Osteocyte (in vitro differentiated cells): ENCODE results near the gene NDUFA7. TPM values are rescaled to one million over a fixed set of nuclear protein-coding genes. Genes with fewer than 3 reads are reported as not detected.

ENCODE experiments used
- DNase-seq: peaks from one replicate; pipeline ENCODE4 v3.0.0; 2021; ENCODE audit warnings: mixed read lengths; ENCODE audit not compliant: unreplicated experiment; ENCODE audit errors: extremely low spot score
- H3K27ac Mint-ChIP-seq: one replicate; pipeline ENCODE4 v1.8.0; 2021; ENCODE audit warnings: mild to moderate bottlenecking, mixed read lengths; ENCODE audit not compliant: unreplicated experiment
- H3K27me3 Mint-ChIP-seq: one replicate; pipeline ENCODE4 v1.8.0; 2021; ENCODE audit warnings: mixed read lengths; ENCODE audit not compliant: unreplicated experiment
- H3K36me3 Mint-ChIP-seq: one replicate; pipeline ENCODE4 v1.8.0; 2021; ENCODE audit warnings: mixed read lengths; ENCODE audit not compliant: unreplicated experiment
- H3K4me1 Mint-ChIP-seq: one replicate; pipeline ENCODE4 v1.8.0; 2021; ENCODE audit warnings: mixed read lengths; ENCODE audit not compliant: unreplicated experiment
- H3K4me3 Mint-ChIP-seq: one replicate; pipeline ENCODE4 v1.8.0; 2021; ENCODE audit warnings: mild to moderate bottlenecking, moderate library complexity, mixed read lengths; ENCODE audit not compliant: unreplicated experiment
- H3K9me3 Mint-ChIP-seq: one replicate; pipeline ENCODE4 v1.8.0; 2021; ENCODE audit warnings: mixed read lengths; ENCODE audit not compliant: unreplicated experiment
- long read RNA-seq: library from polyadenylated mRNA; unstranded; transcript quantifications from one replicate; pipeline ENCODE4 v2.0.0, GENCODE V29; 2021
- total RNA-seq: library from RNA; stranded (reverse); gene quantifications from 2 replicates; pipeline ENCODE4 v1.2.1, GENCODE V29; 2021
- TF ChIP-seq, protein P1 (sequence below): fragments of 200-600 bp; sonication (generic); IDR thresholded peaks from 2 replicates; pipeline ENCODE4 v1.5.0; 2021; ENCODE audit warnings: antibody characterized with exemption, mild to moderate bottlenecking, moderate library complexity

NDUFA7 gene
- total RNA-seq = 29.8 and 35.4 TPM in 2 replicates
- long read RNA-seq, transcript NDUFA7-201 (4 exons, 601 nt) = major isoform, 17 of 20 reads
- long read RNA-seq, partial matches to known transcripts = 0 of 20 reads
- long read RNA-seq, other reads (novel, unspliced or antisense) = 1 of 20 reads

DNA sequence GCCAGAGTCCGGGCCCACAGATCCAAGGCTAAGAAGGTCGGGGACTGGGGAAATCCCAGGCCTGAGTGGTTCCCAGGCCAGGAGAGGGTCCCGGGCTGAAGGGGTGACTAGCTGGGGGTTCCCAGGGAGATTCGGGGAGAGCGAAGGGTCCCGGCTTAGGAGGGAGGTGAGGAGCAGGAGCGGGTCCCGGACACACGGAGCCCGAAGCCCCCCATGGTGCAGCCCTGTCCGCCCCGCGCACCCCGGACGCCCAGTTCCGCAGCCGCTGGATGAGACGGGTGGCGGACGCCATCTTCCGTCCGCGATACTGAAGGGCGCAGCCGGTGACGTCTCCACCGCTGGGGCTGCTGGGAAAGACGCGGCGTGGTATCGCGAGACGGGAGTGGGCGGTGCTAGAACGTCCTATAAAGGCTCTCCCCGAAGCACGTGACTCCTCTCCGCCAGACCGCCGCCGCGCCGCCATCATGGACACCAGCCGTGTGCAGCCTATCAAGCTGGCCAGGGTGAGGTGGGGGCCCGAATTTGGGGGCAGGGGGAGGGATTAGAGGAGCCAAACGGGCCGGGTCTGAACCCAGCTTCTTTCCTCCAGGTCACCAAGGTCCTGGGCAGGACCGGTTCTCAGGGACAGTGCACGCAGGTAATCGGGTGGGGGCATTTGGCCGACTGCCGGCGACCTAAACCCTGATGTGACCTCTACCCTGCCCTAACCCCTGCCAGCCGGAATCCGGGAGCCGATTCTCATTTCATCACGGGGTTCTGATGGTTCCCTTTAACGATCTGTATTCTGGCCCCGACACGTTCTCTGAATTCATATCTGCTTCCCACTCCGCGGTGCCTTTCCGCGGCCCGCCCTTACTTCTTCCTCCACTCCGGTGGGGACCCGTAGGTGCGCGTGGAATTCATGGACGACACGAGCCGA lies at the start of gene NDUFA7, which contains the start of gene RPS28:
NDUFA7 (minus strand) TSS at position 309 of the 919 bp plus-strand sequence; CDS start at position 292, 17 bp downstream.
RPS28 (plus strand) TSS at position 430 of the 919 bp plus-strand sequence; CDS start at position 465, 35 bp downstream.
- peak within 1 kb of the TSS; percentile 98 for H3K27ac Mint-ChIP-seq
- H3K36me3 Mint-ChIP-seq = peaks cover 8% of the 10 kb centered on the region
- no peaks in the 10 kb centered on the region for H3K27me3 Mint-ChIP-seq
- H3K4me1 Mint-ChIP-seq = peaks cover 34% of the 10 kb centered on the region
- H3K4me3 Mint-ChIP-seq = peak within 1 kb of the TSS; percentile 99
- peak; percentile 99 for DNase-seq
- H3K9me3 Mint-ChIP-seq = no peaks in the 10 kb centered on the region
- TF ChIP-seq, protein P1, sequence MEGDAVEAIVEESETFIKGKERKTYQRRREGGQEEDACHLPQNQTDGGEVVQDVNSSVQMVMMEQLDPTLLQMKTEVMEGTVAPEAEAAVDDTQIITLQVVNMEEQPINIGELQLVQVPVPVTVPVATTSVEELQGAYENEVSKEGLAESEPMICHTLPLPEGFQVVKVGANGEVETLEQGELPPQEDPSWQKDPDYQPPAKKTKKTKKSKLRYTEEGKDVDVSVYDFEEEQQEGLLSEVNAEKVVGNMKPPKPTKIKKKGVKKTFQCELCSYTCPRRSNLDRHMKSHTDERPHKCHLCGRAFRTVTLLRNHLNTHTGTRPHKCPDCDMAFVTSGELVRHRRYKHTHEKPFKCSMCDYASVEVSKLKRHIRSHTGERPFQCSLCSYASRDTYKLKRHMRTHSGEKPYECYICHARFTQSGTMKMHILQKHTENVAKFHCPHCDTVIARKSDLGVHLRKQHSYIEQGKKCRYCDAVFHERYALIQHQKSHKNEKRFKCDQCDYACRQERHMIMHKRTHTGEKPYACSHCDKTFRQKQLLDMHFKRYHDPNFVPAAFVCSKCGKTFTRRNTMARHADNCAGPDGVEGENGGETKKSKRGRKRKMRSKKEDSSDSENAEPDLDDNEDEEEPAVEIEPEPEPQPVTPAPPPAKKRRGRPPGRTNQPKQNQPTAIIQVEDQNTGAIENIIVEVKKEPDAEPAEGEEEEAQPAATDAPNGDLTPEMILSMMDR = peak; percentile 22

DNA sequence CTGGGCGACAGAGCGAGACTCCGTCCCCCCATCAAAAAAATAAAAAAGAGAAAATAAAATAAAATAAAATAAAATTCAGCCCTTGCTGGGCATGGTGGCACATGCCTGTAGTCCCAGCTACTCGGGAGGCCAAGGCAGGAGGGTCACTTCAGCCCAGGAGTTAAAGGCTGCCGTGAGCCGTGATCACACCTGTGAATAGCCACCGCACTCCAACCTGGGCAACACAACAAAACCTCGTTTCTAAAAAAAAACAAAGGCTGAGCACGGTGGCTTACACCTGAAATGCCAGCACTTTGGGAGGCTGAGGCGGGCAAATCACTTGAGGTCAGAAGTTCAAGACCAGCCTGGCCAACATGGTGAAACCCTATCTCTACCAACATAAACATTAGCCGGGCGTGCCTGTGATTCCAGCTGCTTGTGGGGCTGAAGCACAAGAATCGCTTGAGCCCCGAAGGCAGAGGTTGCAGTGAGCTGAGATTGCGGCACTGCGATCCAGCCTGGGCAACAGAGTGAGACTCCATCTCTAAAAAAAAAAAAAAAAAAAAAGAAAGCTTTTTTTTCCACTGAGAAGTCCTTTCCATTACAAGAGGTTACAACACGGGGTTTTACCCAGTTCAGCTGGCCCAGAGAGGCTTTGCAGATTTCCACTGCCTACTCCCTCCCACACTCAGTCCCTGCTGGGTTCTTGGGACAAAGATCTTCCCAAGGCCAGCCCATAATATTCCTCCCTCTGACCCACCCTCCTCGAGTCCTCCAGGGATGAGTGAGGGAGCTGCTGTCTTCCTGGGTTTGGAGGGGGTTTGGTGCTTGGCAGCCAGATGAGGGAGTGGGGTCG lies 49.2 kb upstream of the NDUFA7 start:
- H3K27me3 Mint-ChIP-seq = no peaks in the 10 kb centered on the region
- no peak for DNase-seq
- H3K4me3 Mint-ChIP-seq = no peak overlapping the region
- peaks cover 10% of the 10 kb centered on the region for H3K36me3 Mint-ChIP-seq
- H3K9me3 Mint-ChIP-seq = no peaks in the 10 kb centered on the region
- peaks cover 26% of the 10 kb centered on the region for H3K4me1 Mint-ChIP-seq
- no peak overlapping the region for H3K27ac Mint-ChIP-seq
- TF ChIP-seq, protein P1 = no peak

DNA sequence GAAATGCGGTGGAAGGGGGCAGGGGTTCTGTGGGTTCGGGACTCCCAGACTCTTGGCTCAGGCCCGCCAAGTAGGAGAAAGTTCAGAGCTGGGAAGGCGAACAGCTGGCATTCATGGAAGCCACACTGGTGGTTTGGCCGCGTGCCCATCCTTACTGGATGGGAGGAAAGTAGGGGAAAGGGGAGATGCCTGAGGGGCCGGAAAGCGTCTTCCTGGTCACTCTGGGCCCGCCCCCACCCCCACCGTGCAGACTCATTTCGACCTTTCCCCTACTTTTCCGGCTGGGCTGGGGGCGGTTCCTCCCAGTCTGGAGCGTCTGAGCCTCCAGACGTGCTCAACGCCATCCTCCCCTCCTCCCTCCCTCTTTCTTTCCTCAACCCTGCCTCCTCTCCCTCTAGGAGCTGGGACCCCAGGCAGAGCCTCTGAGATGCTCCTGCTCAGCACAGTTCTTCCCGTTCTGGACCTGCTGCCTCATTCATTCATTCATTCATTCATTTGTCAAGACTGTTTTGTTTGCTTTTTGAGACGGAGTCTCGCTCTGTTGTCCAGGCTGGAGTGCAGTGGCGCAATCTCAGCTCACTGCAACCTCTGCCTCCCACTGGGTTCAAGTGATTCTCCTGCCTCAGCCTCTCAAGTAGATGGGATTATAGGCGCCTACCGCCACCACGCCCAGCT lies 46.3 kb upstream of the NDUFA7 start:
- Mint-ChIP-seq H3K27me3 (no peaks in the 10 kb centered on the region), H3K9me3 (no peaks in the 10 kb centered on the region), H3K36me3 (peaks cover 4% of the 10 kb centered on the region), H3K4me3 (peak overlapping the region; percentile 54), H3K27ac (peak overlapping the region; percentile 85), H3K4me1 (peaks cover 39% of the 10 kb centered on the region)
- TF ChIP-seq, protein P1 = no peak
- DNase-seq = peak; percentile 99

DNA sequence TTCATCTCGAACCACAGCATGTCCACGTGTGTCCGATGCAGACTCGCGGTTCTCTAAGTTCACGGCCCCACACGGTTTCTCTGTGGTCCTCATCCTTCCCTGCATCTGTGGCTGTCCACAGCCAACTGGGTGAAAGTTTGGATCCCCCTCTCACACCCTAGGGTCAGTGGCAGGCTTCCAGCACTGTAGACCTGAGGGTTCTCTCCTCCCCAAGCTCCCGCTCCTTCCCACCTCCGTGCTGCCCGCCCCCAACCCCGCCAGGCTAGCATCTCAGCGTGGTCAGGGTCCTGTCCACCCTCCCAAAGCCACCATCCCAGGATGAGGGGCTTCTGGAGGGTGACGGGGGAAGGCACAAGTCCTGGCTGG lies 45.8 kb upstream of the NDUFA7 start:
- no peaks in the 10 kb centered on the region for H3K27me3 Mint-ChIP-seq
- no peak for DNase-seq
- peak overlapping the region; percentile 85 for H3K27ac Mint-ChIP-seq
- TF ChIP-seq, protein P1 = no peak
- H3K36me3 Mint-ChIP-seq = peaks cover 4% of the 10 kb centered on the region
- peak overlapping the region; percentile 54 for H3K4me3 Mint-ChIP-seq
- H3K4me1 Mint-ChIP-seq = peaks cover 45% of the 10 kb centered on the region
- no peaks in the 10 kb centered on the region for H3K9me3 Mint-ChIP-seq
